HG02642 (cell line): ENCODE data around the gene ANP32B.

Experiments
- ATAC-seq: cut with Tn5 transposase; IDR thresholded peaks from one replicate; pipeline ENCODE4 v1.9.1; 2021; ENCODE audit warnings: mild to moderate bottlenecking; ENCODE audit not compliant: unreplicated experiment, poor library complexity

ANP32B gene

GRCh38 chr9:98056269-98057137 is 73.4 kb downstream of the ANP32B start, which contains the start of gene NANS:
NANS (plus strand) TSS chr9:98056732; CDS start chr9:98056809, 77 bp downstream.
- peak; percentile 98 for ATAC-seq

DNA sequence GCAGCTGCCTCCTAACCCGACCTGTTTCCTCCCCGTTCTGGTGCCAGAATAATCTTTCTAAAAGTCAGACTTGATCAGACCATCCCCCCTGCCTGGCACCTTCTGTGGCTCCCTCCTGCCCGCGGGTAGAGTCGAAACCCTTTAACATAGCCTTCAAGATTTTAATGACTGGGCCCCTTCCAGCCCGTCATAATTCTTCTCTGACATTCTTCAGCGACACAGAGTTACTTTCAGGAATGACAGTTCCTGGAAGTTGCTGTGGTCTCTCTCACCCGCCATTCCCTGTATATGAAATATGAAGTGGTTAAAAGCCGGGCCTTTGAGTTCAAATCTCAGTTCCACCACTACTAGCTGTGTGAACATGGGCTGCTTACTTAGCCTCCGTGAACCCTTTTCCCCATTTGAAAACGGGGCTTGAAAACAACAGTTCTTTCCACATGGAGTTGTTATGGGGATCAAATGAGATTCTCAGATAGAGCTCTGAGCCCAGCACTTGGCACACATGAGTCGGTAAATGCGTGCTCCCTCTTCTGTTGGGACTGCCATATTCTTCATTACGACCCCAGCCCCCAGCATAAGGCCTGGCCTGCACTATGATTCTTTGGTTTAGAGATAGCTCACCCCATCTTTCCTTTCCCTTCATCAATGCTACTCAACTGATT is 74.1 kb downstream of the ANP32B start:
- no peak for ATAC-seq

GRCh38 chr9:98062161-98062560 is 79.0 kb downstream of the ANP32B start:
- ATAC-seq: no peak

- ATAC-seq: no peak
Measured at GRCh38 chr9:98064623-98065392, 81.7 kb downstream of the ANP32B start.
